Activated T-helper 17 cell treated with anti-CD3 and anti-CD28 coated beads, Interleukin-2, amount 50 U/mL, for 72 hours (primary cell): Measurements from ENCODE around the gene RPS6KA2. TPM values are rescaled to one million over a fixed set of nuclear protein-coding genes. Genes with fewer than 3 reads are reported as not detected.

ENCODE experiments used
- ATAC-seq: fragments of 150-1000 bp; cut with Tn5 transposase; replicated peaks from 2 replicates; pipeline ENCODE4 v1.10.0; 2021; ENCODE audit warnings: mild to moderate bottlenecking, moderate library complexity
- H3K27ac Mint-ChIP-seq: one replicate; pipeline ENCODE4 v1.8.0; 2022; ENCODE audit warnings: mixed read lengths
- H3K27me3 Mint-ChIP-seq: one replicate; pipeline ENCODE4 v1.8.0; 2022; ENCODE audit warnings: mixed read lengths
- H3K36me3 Mint-ChIP-seq: one replicate; pipeline ENCODE4 v1.8.0; 2022; ENCODE audit warnings: low read depth, mild to moderate bottlenecking, mixed read lengths
- H3K4me1 Mint-ChIP-seq: one replicate; pipeline ENCODE4 v1.8.0; 2022; ENCODE audit warnings: mixed read lengths
- H3K4me3 Mint-ChIP-seq: one replicate; pipeline ENCODE4 v1.8.0; 2022; ENCODE audit warnings: mild to moderate bottlenecking, mixed read lengths
- H3K9me3 Mint-ChIP-seq: one replicate; pipeline ENCODE4 v1.8.0; 2022; ENCODE audit warnings: mixed read lengths
- total RNA-seq, 2 donors: library from RNA; stranded (reverse); gene quantifications; one replicate each; pipeline ENCODE4 v1.2.3, GENCODE V29; 2022

RPS6KA2 gene
- total RNA-seq, 2 donors from 2014 or later, result 1.3 to 1.5 TPM

DNA sequence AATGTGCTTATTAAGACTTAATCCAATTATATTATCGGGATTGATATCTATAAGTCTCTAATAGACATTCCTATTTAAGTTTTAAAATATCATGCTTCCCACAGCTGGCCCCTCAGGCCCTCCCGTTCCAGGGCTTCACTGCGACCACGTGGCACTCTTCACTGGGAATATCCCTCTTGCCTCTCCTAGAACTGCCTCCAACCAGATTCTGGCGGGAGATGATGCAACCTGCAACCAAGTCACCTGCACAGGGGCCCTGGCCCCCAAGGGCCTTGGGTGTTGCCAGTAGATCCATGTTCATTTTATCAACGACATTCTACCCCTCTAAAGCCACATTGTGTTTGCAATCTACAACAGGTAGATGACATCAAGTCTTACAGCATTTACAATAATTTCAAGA is 22.1 kb downstream of the RPS6KA2 start:
- no peaks in the 10 kb centered on the region for H3K4me1 Mint-ChIP-seq
- H3K27ac Mint-ChIP-seq, result no peak overlapping the region
- no peaks in the 10 kb centered on the region for H3K9me3 Mint-ChIP-seq
- ATAC-seq, result no peak
- H3K27me3 Mint-ChIP-seq, result no peaks in the 10 kb centered on the region
- no peaks in the 10 kb centered on the region for H3K36me3 Mint-ChIP-seq
- no peak overlapping the region for H3K4me3 Mint-ChIP-seq

GRCh38 chr6:166604328-166604727 is 22.7 kb downstream of the RPS6KA2 start:
- no peak overlapping the region for H3K4me3 Mint-ChIP-seq
- H3K36me3 Mint-ChIP-seq, result no peaks in the 10 kb centered on the region
- no peaks in the 10 kb centered on the region for H3K9me3 Mint-ChIP-seq
- no peaks in the 10 kb centered on the region for H3K27me3 Mint-ChIP-seq
- H3K4me1 Mint-ChIP-seq, result no peaks in the 10 kb centered on the region
- ATAC-seq, result no peak
- H3K27ac Mint-ChIP-seq, result no peak overlapping the region

GRCh38 chr6:166603043-166603690 is 23.9 kb downstream of the RPS6KA2 start:
- no peaks in the 10 kb centered on the region for H3K36me3 Mint-ChIP-seq
- H3K27ac Mint-ChIP-seq, result no peak overlapping the region
- H3K27me3 Mint-ChIP-seq, result no peaks in the 10 kb centered on the region
- no peak overlapping the region for H3K4me3 Mint-ChIP-seq
- no peak for ATAC-seq
- H3K9me3 Mint-ChIP-seq, result no peaks in the 10 kb centered on the region
- H3K4me1 Mint-ChIP-seq, result no peaks in the 10 kb centered on the region

- no peaks in the 10 kb centered on the region for H3K27me3 Mint-ChIP-seq
- H3K4me3 Mint-ChIP-seq, result no peak overlapping the region
- peaks cover 2% of the 10 kb centered on the region for H3K4me1 Mint-ChIP-seq
- H3K36me3 Mint-ChIP-seq, result no peaks in the 10 kb centered on the region
- H3K9me3 Mint-ChIP-seq, result no peaks in the 10 kb centered on the region
- ATAC-seq, result no peak
- no peak overlapping the region for H3K27ac Mint-ChIP-seq
Observed at GRCh38 chr6:166601956-166602355, 25.1 kb downstream of the RPS6KA2 start.

DNA sequence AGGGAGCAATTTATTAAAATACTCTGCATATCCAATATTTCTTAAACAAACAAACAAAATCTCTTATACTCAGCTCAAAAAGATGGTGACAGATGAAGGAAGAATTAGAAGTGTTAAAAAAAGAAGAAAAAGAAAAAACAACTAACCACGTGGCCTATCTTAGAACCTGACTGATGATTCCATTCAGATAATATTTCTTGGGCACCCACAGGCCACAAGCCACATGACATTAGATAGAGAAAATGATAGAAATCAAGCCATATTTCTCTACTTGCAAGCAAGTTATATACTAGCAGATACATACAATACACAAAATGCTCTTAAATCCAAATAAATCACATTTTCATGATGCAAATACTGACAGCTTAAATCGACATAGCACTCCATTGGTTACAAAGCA is 26.1 kb downstream of the RPS6KA2 start:
- no peak for ATAC-seq
- Mint-ChIP-seq H3K36me3 (no peaks in the 10 kb centered on the region), H3K27ac (no peak overlapping the region), H3K27me3 (no peaks in the 10 kb centered on the region), H3K9me3 (no peaks in the 10 kb centered on the region), H3K4me1 (peaks cover 4% of the 10 kb centered on the region), H3K4me3 (no peak overlapping the region)

DNA sequence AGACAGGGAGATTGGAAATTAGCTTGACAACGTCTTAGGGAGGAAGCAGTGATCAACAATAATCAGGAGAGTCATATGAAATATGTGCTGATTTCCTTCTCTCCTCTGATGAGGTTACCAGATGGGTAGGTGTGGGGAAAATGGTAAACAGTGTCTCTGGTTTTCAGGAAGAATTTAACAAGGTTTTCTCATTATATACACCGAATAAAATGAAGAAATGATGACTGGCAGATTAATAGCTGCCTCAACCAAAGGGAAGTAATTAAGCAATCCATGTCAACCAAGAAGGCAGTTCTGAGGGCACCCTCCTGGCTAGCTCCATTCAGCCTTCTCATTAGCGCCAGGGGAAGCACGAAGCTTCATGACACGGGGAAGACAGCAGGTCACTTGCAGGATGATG is 27.8 kb downstream of the RPS6KA2 start:
- no peak overlapping the region for H3K27ac Mint-ChIP-seq
- no peaks in the 10 kb centered on the region for H3K27me3 Mint-ChIP-seq
- H3K4me3 Mint-ChIP-seq, result no peak overlapping the region
- peaks cover 4% of the 10 kb centered on the region for H3K4me1 Mint-ChIP-seq
- no peak for ATAC-seq
- no peaks in the 10 kb centered on the region for H3K9me3 Mint-ChIP-seq
- H3K36me3 Mint-ChIP-seq, result no peaks in the 10 kb centered on the region

GRCh38 chr6:166598441-166599138 is 28.5 kb downstream of the RPS6KA2 start:
- no peak overlapping the region for H3K4me3 Mint-ChIP-seq
- H3K27me3 Mint-ChIP-seq, result no peaks in the 10 kb centered on the region
- no peaks in the 10 kb centered on the region for H3K9me3 Mint-ChIP-seq
- H3K4me1 Mint-ChIP-seq, result peaks cover 4% of the 10 kb centered on the region
- no peak for ATAC-seq
- no peak overlapping the region for H3K27ac Mint-ChIP-seq
- no peaks in the 10 kb centered on the region for H3K36me3 Mint-ChIP-seq

DNA sequence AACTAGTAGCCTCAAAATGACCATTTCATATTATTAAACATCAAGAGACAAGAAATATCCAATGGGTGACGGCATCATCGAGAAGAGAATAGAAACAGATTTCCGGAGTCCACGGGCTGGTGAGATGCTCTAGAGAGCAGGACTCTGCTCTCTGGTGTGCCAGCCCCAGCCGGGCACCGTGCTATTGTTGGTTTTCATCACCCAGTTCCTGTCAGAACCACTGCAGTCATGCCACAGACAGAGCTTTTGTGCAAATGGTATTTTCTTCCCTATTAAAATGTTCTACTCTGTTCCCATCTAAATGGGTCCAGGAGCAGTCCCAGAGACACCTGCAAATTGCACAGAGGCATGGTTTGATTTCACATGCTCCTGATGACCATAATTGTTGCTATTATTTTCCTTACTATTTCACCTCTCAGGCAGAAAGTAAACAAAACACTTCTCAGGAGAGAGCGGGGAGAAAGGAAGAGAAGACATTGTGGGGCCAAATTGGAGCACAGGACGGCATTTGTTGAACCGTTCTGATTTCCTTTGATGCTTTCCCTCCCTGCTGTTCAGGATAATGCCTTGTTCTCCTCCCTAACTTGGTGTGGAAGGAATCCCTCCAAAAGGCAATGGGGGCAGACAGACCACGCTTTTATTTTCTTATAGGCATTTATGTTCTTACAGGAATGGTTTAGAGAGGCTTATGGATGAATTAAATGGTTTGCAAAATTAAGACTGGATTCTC is 29.2 kb downstream of the RPS6KA2 start:
- no peak for ATAC-seq
- H3K9me3 Mint-ChIP-seq, result no peaks in the 10 kb centered on the region
- no peak overlapping the region for H3K27ac Mint-ChIP-seq
- H3K36me3 Mint-ChIP-seq, result no peaks in the 10 kb centered on the region
- peaks cover 4% of the 10 kb centered on the region for H3K4me1 Mint-ChIP-seq
- no peak overlapping the region for H3K4me3 Mint-ChIP-seq
- no peaks in the 10 kb centered on the region for H3K27me3 Mint-ChIP-seq

- Mint-ChIP-seq H3K4me3 (no peak overlapping the region), H3K27me3 (no peaks in the 10 kb centered on the region), H3K9me3 (no peaks in the 10 kb centered on the region), H3K4me1 (peaks cover 4% of the 10 kb centered on the region), H3K36me3 (no peaks in the 10 kb centered on the region), H3K27ac (no peak overlapping the region)
- no peak for ATAC-seq
Observed at GRCh38 chr6:166596776-166597507, 30.1 kb downstream of the RPS6KA2 start.

- Mint-ChIP-seq H3K27me3 (no peaks in the 10 kb centered on the region), H3K4me1 (peaks cover 4% of the 10 kb centered on the region), H3K9me3 (no peaks in the 10 kb centered on the region), H3K27ac (no peak overlapping the region), H3K4me3 (no peak overlapping the region), H3K36me3 (no peaks in the 10 kb centered on the region)
- no peak for ATAC-seq
Observed at GRCh38 chr6:166595949-166596348, 31.1 kb downstream of the RPS6KA2 start.

- no peaks in the 10 kb centered on the region for H3K36me3 Mint-ChIP-seq
- peaks cover 4% of the 10 kb centered on the region for H3K4me1 Mint-ChIP-seq
- no peaks in the 10 kb centered on the region for H3K27me3 Mint-ChIP-seq
- ATAC-seq, result no peak
- no peaks in the 10 kb centered on the region for H3K9me3 Mint-ChIP-seq
- H3K4me3 Mint-ChIP-seq, result no peak overlapping the region
- H3K27ac Mint-ChIP-seq, result no peak overlapping the region
Observed at GRCh38 chr6:166595061-166595780, 31.8 kb downstream of the RPS6KA2 start.

- Mint-ChIP-seq H3K27ac (no peak overlapping the region), H3K9me3 (no peaks in the 10 kb centered on the region), H3K36me3 (no peaks in the 10 kb centered on the region), H3K4me1 (peaks cover 18% of the 10 kb centered on the region), H3K4me3 (no peak overlapping the region), H3K27me3 (no peaks in the 10 kb centered on the region)
- no peak for ATAC-seq
Observed at GRCh38 chr6:166592821-166593220, 34.2 kb downstream of the RPS6KA2 start.

GRCh38 chr6:166591961-166592520 is 35.0 kb downstream of the RPS6KA2 start:
- no peak overlapping the region for H3K27ac Mint-ChIP-seq
- no peak for ATAC-seq
- H3K4me1 Mint-ChIP-seq, result peaks cover 17% of the 10 kb centered on the region
- no peaks in the 10 kb centered on the region for H3K36me3 Mint-ChIP-seq
- no peaks in the 10 kb centered on the region for H3K27me3 Mint-ChIP-seq
- no peak overlapping the region for H3K4me3 Mint-ChIP-seq
- no peaks in the 10 kb centered on the region for H3K9me3 Mint-ChIP-seq

GRCh38 chr6:166591026-166591425 is 36.0 kb downstream of the RPS6KA2 start:
- H3K4me1 Mint-ChIP-seq, result peaks cover 14% of the 10 kb centered on the region
- H3K27ac Mint-ChIP-seq, result no peak overlapping the region
- ATAC-seq, result no peak
- H3K36me3 Mint-ChIP-seq, result no peaks in the 10 kb centered on the region
- H3K4me3 Mint-ChIP-seq, result no peak overlapping the region
- H3K27me3 Mint-ChIP-seq, result no peaks in the 10 kb centered on the region
- H3K9me3 Mint-ChIP-seq, result no peaks in the 10 kb centered on the region
